Activated naive CD4-positive, alpha-beta T cell treated with anti-CD3 and anti-CD28 coated beads, Interleukin-2, amount 50 U/mL, for 16 hours (primary cell): ENCODE measurements around the gene ADCY3.
A peak's percentile ranks its signal among the peaks of the same experiment; 100 is the strongest.

Source experiments
- DNase-seq: peaks from one replicate; pipeline ENCODE4 v3.0.0-alpha.2; 2020

ADCY3 gene

DNA sequence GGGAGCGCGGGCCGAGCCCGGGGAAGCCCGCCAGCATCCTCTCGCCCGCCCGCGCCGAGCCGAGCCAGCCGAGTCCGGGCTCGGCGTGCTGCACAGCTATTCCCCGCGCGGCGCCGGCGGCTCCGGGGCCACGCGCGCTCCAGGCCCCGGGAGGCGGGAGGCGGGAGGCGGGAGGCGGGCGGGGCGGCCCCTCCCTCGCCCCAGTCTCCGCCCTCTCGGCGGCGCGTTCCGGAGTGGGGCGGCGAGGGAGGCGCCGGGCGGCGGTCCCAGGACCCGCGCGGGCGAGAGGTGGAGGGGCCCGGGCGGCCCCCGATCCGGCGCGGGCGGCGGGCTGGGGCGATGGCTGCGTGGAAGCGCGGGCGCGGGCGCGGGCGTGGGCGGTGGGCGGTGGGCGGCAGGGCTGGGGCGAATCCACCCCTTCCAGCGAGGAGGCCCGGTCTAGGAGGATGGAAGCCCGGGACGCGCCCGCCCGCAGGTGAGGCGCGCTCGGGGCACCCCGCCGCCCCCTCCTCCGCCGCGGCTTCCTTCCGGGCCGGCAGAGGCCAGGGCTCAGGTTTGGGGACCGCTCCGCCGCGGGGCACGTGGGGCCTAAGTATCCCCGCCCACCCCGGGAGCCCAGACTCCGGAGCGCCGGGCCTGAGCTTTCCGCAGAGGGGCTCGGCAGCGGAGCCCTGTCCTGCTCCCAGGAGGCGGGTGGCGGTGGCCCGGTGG is at the start of gene ADCY3:
Gene ADCY3, minus strand, starts transcription at position 140 of the 711 bp plus-strand sequence. CDS start 1,250 bp downstream, outside the sequence.
- peak; percentile 71 for DNase-seq

DNA sequence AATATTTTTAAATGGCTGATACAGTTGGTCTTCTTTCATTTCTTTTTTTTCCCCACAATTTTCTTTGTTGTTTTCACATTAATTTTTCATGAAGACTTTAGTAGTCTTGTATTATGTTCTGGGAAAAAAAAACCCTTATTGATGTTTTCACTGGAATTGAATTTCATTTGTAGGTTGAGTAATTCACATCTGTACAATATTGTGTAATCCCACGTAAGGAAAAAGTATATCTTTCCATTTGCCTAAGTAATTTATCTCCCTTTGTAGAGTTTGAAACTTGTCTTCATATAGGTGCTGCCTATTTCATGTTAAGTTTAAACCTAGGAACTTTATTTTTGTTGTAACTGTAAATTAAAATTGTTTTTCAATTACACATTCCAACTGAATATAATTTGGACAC is 49.7 kb upstream of the ADCY3 start:
- DNase-seq = no peak

DNA sequence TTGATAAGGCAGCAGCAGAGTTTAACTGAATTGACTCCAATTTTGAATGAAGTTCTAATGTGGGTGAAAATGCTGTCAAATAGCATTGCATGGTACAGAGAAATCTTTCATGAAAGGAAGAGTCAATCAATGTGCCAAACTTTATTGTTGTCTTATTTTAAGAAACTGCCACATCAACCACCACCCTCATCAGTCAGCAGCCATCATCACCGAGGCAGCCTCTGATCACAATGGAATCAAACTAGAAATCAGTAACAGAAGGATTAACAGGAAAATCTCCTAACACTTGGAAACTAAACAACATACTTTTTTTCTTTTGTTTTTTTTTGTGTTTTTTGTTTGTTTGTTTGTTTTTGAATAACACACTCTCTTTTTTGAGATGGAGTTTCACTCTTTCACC is 41.9 kb upstream of the ADCY3 start:
- no peak for DNase-seq

DNA sequence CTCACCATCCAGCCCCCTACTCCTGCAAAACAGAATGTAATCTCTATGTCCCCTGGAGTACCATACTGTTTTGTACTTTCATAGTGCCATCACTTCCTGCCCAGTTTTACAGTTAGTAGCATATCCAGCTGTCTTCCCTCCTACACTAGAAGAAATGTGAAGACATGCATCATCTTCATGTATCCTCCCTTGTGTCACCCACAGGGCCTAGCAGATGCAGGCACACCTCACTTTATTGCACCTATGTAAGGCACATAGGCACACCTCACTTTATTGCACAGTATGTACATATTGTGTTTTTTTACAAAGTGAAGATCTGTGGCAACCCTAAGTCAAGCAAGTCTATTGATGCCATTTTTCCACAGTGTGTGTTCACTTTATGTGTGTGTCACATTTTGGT is 39.7 kb upstream of the ADCY3 start:
- no peak for DNase-seq

DNA sequence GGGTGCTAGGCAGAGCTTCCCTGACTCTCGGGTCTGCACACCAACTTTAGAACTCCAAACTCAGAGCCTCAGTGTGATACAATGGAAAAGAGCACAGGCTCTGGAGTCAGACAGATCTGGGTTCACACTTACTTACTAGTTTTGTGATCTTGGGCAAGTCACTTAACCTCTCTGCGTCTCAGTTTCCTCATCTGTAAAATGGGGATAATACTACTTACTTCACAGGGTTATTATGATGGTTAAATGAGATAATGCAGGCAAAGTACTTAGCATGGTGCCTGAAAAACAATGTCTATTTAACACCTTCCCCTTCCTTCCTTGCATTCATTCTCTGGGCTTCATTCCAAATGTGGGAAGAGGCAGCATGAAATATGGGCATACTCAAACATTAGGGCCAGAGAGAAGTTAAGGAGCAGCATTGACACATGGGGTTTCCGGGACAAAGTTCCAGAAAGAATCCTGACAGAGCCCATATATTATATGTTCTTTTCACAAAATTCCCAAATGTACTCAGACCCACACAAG is 38.4 kb upstream of the ADCY3 start:
- no peak for DNase-seq

DNA sequence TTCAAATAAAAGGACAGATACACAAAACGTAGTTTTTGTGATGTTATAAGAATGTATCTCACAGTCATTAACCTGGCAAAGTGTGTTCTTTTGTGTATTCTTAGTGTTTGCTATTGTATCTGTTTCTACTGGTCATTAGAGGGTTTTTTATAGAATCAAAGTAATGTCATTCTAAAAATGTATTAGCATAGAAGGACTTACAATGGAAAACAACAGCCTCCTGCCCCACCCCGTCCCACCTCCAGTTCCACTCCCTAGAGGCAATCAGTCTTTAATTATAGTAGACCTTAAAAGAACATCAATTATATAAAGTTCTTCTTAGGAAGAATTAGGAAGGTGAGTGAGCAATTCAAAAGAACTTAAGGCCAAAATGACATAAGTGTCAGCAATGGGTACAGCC is 37.9 kb upstream of the ADCY3 start:
- DNase-seq = no peak

DNA sequence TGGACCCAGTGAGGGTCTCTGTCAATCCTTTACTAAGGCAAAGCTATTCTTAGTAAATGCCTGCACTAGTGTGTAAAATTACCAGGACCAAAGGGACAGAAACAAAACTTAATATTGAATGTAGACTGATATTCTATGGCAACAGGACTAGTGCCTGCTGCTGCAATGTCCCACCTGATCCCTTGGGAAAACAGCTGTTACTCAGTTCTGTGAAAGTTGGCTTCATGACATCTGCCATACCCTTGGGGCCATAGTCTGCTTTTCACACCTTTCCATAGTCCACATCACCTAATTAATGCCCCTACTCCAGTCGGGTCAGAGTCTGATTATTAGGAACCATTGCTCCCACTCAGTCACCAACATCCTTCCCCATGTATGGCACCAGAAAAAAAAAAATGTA is 37.2 kb upstream of the ADCY3 start:
- DNase-seq = no peak

DNA sequence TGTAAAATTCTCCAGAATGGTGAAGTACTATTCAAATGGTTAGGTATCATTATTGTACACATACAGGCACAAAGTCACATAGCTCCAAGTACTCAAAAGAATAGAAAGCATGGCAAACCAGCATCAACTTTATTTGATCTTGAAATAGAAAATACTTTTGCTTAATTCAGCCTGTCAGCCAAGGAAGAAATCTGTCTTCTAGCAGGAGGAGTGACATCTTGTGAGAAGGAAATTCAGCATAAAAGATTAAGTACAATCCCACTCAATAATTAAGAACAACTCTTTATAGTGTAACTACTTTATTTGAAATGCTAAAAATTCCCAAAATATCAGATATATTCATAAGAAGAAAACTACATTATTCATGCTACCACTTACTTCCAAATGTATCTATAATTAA is 35.9 kb upstream of the ADCY3 start:
- DNase-seq = no peak

DNA sequence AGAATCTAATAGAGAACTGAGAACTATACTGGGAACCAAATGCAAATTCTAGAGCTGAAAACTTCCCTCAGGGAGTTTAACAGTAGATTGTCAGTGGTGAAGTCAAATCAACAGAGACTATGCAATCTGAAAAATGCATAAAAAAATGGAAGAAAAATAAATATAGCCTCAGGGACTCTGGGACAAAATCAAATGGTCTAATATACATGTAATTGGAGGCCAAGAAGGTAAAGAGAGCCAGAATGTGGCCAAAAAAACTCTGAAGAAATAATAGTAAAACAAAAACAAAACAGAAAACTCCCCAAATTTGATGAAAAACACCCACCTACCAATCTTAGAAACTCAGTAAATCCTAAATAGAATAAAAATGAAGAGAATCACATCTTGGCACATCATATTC is 35.2 kb upstream of the ADCY3 start:
- DNase-seq = no peak

DNA sequence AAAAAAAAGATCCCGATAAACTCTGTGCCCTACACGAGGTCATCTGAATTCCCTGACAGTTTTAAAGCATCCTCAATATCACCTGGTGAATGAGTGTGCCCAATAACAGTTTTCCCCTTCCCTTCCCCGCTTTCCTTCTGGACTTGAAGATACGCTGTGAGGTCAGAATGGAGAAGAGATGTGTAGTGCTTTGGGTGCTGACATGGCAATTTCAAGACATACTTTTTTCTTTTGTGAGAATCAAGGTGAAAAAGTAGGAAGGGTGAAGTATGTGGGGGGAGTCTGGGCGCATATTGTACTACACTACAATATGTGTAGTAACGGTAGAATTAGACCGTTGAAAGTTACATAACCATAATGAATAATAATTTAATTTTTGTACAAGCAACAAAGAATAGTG is 30.1 kb upstream of the ADCY3 start:
- DNase-seq = no peak

DNA sequence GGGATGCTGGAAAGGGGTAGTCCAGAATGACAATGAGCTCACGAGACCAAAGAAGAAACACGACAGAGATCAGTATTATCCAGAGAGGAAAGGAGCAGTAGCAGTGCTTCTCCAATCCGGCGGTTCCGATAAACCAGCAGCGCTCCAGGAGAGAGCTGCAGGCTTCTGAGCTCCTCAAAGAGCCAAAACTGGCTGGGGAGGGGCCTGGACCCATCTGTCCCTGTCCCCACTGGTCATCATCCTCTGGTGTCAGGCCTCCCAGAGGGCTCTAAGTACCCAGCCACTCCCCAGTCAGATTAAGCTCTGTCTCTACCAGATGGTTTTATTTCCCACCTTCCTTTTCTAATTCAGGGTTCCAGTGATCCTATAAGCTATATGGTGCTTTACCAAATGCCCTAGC is 28.5 kb upstream of the ADCY3 start:
- no peak for DNase-seq

DNA sequence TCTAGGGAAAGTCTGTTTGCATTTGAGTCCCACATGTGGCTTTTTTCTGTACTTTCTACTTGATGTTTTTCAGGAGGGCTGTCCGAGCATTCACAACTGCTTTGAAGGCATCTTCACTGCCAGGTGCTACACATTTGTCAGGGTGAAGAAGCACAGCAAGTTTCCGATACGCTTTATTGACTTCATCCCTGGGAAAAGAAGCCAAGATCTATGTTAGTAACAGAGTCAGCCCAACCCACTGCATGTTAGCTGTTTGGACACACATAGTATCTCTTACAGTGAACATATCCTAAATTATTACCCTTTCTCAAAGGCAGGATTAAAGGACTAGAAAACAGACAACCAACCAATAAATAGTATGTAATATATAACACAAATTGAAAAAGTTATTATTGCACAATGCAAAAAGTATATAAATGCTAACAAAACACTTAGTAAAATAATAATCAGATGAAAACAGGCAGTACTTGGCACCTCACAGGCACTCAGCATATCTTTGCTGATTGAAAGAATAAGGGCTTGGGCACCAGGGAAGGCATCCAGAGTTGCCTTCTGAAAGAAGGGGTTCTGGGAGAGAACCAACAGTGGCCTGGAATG is 27.6 kb upstream of the ADCY3 start:
- DNase-seq = no peak

DNA sequence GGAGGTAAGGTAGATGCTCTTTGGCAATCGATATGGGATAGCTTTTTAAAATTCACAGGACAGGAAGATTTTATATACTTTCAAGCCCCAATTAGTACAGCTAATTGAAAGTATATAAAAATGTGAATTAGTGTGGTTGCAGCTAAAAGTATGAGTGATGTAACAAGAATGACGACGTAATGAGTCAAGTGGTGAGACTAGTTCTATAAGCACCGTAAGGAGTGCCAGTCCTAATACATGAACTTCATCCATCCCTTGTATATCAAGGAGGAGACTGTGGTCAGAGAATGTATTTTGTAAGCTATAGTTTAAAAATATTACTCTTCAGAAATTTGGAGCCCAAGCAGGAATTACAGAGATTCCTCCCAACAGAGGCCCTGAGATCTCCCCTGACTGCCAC is 25.9 kb upstream of the ADCY3 start:
- no peak for DNase-seq

DNA sequence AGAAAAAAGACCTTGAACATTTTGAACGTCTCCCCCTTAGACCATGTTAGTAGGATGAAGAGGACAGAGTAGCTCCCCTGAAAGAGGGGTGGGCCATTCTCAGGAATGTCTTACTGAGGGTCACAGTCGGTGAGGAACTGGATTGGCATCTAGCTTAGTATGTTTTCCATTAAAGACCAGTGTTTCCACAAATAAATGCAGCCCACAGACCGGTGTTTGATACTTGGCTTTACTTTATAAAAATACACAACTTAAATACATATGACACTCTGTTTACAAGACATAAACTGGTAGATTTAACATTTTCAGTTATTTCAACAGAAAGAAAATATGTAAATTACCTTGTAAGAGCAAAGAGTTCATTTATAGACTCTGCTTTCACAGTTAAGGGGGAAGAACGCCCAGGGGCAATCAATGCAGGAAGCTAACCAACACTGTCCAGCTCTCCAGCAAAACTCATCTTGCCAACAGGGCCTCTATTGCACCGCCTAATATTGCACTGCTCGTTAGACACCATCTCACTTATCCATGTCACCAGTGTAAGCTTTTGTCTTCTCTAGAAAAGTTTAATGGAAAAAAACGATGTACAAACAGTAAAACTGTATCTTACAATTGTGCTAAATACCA is 23.5 kb upstream of the ADCY3 start:
- no peak for DNase-seq

DNA sequence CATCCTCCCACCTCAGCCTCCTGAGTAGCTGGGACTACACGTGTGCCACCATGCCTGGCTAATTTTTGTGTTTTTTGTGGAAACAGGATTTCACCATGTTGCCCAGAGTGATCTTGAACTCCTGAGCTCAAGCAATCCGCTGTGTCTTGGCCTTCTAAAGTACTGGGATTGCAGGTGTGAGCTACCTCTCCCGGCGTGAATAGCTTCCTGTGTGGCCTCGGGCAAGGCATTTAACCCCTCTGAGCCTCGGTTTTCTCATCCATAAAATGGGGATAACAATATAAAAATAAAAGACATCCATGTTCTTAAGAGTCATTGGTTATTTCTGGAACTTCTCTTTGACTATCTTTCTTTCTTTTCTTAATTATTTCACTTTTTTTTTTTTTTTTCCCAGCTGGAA is 19.3 kb upstream of the ADCY3 start:
- no peak for DNase-seq

DNA sequence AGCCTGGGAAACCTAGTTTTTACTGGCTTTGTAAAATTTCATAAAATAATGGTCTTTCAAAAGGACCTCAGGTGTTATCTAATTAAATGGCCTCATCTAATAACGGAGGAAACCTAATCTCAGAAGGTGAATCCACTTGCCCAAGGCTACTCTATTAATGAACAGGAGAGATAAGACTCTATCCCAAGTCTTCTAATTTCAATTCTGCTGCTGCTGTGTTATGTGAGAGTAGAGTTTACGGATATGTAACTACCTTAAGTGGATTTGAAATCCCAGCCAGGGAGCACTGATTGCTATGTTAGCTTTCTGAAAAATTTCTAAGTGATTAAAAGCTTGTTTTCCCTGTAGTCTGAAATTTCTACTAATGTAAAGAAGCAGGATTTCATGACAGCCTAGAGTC is 17.2 kb upstream of the ADCY3 start:
- no peak for DNase-seq

DNA sequence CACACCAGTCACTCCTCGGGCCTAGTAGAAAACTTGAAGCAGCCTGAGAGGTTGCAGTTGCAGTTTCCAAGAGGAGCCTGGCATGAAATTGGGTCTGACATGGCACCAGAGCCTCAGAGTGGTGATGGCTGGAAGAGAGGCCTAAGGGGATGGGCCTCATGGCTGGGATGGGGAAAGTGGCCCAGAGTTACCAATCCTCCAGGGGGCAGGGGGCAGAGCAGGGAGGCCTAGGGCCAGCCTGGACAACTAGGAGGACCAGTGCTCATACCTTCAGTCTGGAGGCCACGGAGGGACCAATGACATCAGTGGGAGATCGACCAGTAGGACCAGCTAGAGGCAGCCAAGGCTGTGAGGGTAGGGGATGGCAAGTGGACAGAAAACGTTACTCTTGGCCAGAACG is 15.1 kb upstream of the ADCY3 start:
- no peak for DNase-seq

DNA sequence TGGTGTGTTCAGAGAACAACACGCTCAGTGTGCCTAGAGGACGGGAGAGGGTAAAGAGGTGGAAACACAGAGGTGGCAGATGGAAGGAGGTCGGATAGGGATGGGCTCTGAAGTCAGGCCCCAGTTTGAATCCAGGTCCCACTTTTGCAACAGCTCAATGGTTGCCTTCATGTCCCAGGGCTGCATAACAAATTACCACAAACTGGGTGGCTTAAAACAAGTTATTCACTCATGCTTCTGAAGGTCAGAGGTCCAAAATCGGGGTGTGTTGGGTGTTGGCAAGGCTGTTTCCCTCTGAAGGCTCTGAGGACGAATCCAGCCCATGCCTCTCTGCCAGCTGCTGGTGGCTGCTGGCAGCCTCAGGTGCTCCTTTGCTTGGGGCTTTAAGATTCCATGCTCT is 12.7 kb upstream of the ADCY3 start:
- no peak for DNase-seq

DNA sequence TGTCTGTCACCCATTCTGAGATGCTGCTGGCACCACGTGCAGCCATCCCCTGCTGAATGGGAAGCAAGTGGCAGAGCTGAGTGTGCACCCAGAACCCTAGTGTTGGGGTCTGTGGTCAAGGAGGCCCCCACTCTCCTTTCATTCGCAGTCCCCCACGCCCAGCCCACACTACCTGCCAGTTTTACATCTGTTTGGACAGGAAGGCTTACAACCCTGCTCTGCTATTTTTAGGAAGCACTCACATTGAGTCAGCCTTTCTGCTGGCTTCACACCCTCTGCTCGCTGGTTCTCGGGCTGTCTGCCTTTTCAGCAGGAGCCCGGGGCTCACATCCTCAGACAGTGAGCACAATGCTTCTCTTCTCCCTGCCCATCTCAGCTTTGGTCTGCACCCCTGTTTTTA is 10.7 kb upstream of the ADCY3 start:
- no peak for DNase-seq

DNA sequence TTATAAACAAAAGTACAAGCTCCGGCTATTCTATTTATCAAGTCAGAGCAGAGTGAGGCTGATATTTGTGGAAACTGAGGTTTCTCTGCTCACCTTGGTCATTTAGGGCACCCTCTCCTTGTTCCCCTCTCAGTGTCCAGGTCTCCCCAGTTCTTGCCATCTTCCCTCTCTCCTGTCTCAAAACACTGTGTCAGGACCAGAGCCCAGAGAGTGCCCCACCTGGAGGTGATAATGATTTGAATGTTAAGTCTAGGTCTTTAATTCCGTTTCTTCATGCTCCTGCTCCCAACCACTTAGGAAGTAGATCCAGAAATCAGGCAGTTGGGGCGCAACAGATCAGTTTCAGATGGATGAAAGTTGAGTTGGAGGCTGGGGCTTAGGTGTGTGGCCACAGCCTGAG is 9.2 kb upstream of the ADCY3 start:
- DNase-seq = no peak

DNA sequence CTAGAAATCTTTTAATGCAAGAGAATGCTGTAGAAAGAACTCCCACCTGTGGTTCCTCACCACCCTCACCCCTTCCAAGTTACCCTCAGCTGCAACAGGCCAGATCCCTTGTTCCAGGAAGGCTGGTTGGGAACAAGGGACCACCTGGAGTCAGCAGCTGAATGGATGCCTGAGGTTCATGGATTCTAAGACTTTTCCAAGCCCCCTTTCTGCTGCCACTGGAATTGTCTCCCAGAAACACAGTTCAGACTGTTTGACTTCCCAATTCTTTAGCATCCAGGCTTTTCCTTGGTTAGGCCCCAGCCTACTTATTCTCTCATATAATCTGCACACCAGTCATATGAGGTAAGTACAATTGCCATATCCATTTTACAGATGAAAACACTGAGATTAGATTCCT is 8.0 kb upstream of the ADCY3 start:
- DNase-seq = no peak

DNA sequence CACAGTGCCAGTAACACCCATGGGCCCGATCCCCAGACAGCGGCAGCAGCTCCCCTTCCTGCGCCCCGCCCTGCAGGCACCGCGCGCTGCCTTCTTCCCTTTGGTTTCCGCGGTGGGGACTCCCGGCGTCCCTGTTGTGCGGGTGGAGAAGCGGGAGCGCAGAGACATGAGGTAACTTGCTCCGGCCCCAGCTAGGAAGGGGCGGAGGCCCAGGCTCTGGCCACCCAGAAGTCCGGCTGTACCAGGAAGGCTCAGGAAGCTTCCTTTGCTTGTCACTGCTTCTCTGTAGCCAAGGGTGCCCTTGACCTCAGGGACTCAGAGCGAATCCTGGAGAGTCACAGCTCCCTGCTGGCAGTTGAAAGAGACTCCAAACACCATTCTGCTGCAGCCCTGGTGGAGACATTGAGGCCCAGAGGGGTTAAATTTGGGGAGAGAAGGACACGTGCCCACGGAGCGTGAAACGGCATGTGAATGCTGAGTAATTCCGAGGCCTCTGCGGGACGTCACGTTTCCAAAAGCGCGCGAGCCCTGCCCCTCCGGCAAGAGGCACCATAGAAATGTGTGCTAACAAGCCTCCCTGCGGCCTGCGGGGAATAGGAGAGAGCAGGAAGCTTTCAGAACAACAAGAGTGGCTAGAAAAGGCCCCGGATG is 6.7 kb upstream of the ADCY3 start:
- DNase-seq = peak; percentile 68

DNA sequence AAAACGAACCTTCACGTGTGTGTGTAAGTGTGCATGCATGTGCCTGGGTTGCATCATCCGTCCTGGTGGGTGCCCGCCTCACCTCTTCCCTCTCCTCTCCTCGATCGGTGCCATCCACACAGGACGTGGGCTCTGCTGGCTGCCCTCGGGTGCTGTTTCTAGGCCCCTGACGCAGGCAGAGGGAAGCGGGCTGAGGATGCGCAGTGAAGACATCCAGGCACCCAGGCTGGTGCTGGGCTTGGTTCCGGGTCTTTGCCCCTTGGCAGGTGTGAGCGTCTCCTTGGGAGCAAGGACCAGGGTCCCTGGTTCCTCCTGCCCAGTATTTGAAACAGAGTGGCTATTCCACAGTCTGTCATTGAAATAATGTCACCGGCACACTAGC is 6.2 kb upstream of the ADCY3 start:
- DNase-seq = no peak

DNA sequence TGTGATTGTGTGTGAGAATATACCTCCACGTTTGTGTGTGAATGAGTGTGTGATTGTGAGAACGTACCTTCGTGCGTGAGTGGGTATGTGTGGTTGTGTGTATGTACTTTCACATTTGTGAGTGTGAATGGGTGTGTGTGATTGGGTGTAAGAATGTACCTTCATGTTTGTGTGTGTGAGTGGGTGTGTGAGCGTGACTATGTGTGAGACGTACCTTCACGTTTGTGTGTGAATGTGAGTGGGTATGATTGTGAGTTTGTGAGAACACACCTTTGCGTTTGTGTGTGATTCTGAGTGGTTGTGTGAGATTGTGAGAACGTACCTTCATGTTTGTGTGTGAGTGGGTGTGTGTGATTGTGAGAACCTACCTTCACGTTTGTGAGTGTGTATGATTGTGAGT is 5.8 kb upstream of the ADCY3 start:
- DNase-seq = no peak
